Colonic mucosa (tissue), 4 donors: ENCODE data around the gene CERKL. TPM values are rescaled to one million over a fixed set of nuclear protein-coding genes. Genes with fewer than 3 reads are reported as not detected.

Experiments
- DNase-seq: peaks from one replicate; pipeline ENCODE4 v3.0.0-alpha.2; 2020
- H3K27ac ChIP-seq: fragments of 200-600 bp; one replicate; pipeline ENCODE4 v1.8.0; 2021
- H3K27me3 ChIP-seq: fragments of 200-600 bp; one replicate; pipeline ENCODE4 v1.8.0; 2021
- H3K36me3 ChIP-seq: fragments of 200-600 bp; one replicate; pipeline ENCODE4 v1.8.0; 2021
- H3K4me1 ChIP-seq: fragments of 200-600 bp; one replicate; pipeline ENCODE4 v1.8.0; 2021; ENCODE audit warnings: mild to moderate bottlenecking
- H3K4me3 ChIP-seq: fragments of 200-600 bp; one replicate; pipeline ENCODE4 v1.8.0; 2021
- H3K9ac ChIP-seq, 2 donors: one replicate each; pipeline ENCODE4 v1.7.0; 2013; ENCODE audit warnings: control low read depth in 2 of 2, low read depth in 2 of 2, low read length in 2 of 2
- H3K9me3 ChIP-seq: fragments of 200-600 bp; one replicate; pipeline ENCODE4 v1.8.0; 2021
- CTCF ChIP-seq: fragments of 200-600 bp; IDR thresholded peaks from one replicate; pipeline ENCODE4 v1.8.0; 2022; ENCODE audit warnings: antibody characterized with exemption, mild to moderate bottlenecking
- intact Hi-C: fragments of 100-400 bp; cut with DNase I; formaldehyde crosslinking; loops from one replicate; pipeline ENCODE4 v1.14.1; 2022
- total RNA-seq, 2 donors: library from RNA; stranded (reverse); fragmentation: NEBNext Ultra II Directional in 1 of 2; extraction: Animal tissue kit (Norgen Biotek cat#: 25700) in 1 of 2; gene quantifications; one replicate each; pipeline ENCODE4 v1.2.1, GENCODE V29; 2021
- donor health status: healthy.
- donor health status: DM: no; HTN: no; CAD: no.
- donor health status: DM: no; HTN: no; CAD: no.

CERKL gene
- total RNA-seq, 2 donors from 2014 or later: 0.20 to 0.24 TPM

- Histone ChIP-seq H3K9ac (no peak overlapping the region), H3K9me3 (no peaks in the 10 kb centered on the region), H3K4me3 (no peak overlapping the region), H3K4me1 (no peaks in the 10 kb centered on the region), H3K36me3 (no peaks in the 10 kb centered on the region), H3K27ac (no peak overlapping the region), H3K27me3 (peaks cover 4% of the 10 kb centered on the region)
- no peak for TF ChIP-seq CTCF
- intact Hi-C loops: no loop called here
- no peak for DNase-seq
Measured at GRCh38 chr2:181673173-181673572, 16.3 kb upstream of the CERKL start.

- no peak overlapping the region for H3K4me3 ChIP-seq
- no peaks in the 10 kb centered on the region for H3K36me3 ChIP-seq
- no peak overlapping the region for H3K27ac ChIP-seq
- H3K9me3 ChIP-seq: no peaks in the 10 kb centered on the region
- TF ChIP-seq CTCF: no peak
- DNase-seq: no peak
- H3K27me3 ChIP-seq: no peaks in the 10 kb centered on the region
- H3K9ac ChIP-seq: no peak overlapping the region
- intact Hi-C loops: no loop called here
- no peaks in the 10 kb centered on the region for H3K4me1 ChIP-seq
Measured at GRCh38 chr2:181672255-181673008, 15.5 kb upstream of the CERKL start.

GRCh38 chr2:181670632-181671031 is 13.7 kb upstream of the CERKL start:
- no peak for DNase-seq
- H3K27me3 ChIP-seq: no peaks in the 10 kb centered on the region
- intact Hi-C loops: no loop called here
- H3K36me3 ChIP-seq: no peaks in the 10 kb centered on the region
- no peaks in the 10 kb centered on the region for H3K4me1 ChIP-seq
- TF ChIP-seq CTCF: no peak
- no peaks in the 10 kb centered on the region for H3K9me3 ChIP-seq
- H3K9ac ChIP-seq: no peak overlapping the region
- H3K27ac ChIP-seq: no peak overlapping the region
- no peak overlapping the region for H3K4me3 ChIP-seq

- intact Hi-C loops: no loop called here
- Histone ChIP-seq H3K27ac (no peak overlapping the region), H3K4me1 (no peaks in the 10 kb centered on the region), H3K27me3 (no peaks in the 10 kb centered on the region), H3K36me3 (no peaks in the 10 kb centered on the region), H3K4me3 (no peak overlapping the region), H3K9me3 (no peaks in the 10 kb centered on the region), H3K9ac (no peak overlapping the region)
- no peak for TF ChIP-seq CTCF
- no peak for DNase-seq
Measured at GRCh38 chr2:181667234-181667633, 10.3 kb upstream of the CERKL start.

GRCh38 chr2:181662287-181662686 is 5.4 kb upstream of the CERKL start:
- Histone ChIP-seq H3K27ac (no peak overlapping the region), H3K4me1 (no peaks in the 10 kb centered on the region), H3K27me3 (no peaks in the 10 kb centered on the region), H3K36me3 (no peaks in the 10 kb centered on the region), H3K4me3 (no peak overlapping the region), H3K9me3 (no peaks in the 10 kb centered on the region), H3K9ac (no peak overlapping the region)
- no peak for TF ChIP-seq CTCF
- DNase-seq: no peak
- intact Hi-C loops: no loop called here
